Measurements from ENCODE around the gene PLAAT2. TPM values are rescaled to one million over a fixed set of nuclear protein-coding genes. Genes with fewer than 3 reads are reported as not detected.

PLAAT2 gene
- total and polyA plus RNA-seq, 2 of the 13 experiments (the other 11 are each of a cell fraction or from before 2014, with no cell fraction given): 0.22 TPM; not detected in 1

GRCh38 chr11:63609971-63610580, 46.9 kb upstream of the PLAAT2 start:
- Histone ChIP-seq H3K4me3 (replicated peaks in 1 of 3; ENCODE audit: insufficient read depth in 1 of 3, low read depth in 2 of 3, low read length in 3 of 3) (no peak overlapping the region), H3K27ac (ENCODE audit: extremely low read length, insufficient read depth, low read length) (no peak overlapping the region), H3K36me3 (replicated peaks in 1 of 2; ENCODE audit: control insufficient read depth in 1 of 2, insufficient read depth in 2 of 2, low read length in 2 of 2) (no peaks in the 10 kb centered on the region), H3K4me2 (ENCODE audit: low read depth, low read length) (peak overlapping the region; percentile 60), H3K9me3 (ENCODE audit: low read length) (no peaks in the 10 kb centered on the region), H2AFZ (ENCODE audit: low read length) (no peak overlapping the region), H3K9ac (ENCODE audit: insufficient read depth, low read depth, low read length) (0 out of 2 replicates have a peak overlapping the region, but pooled peaks have one; percentile 20), H3K4me1 (ENCODE audit: insufficient read depth, low read length) (peaks cover 35% of the 10 kb centered on the region), H3K27me3 (ENCODE audit: control insufficient read depth in 1 of 2, insufficient read depth in 2 of 2, low read length in 2 of 2) (no peaks in the 10 kb centered on the region), H4K20me1 (ENCODE audit: insufficient read depth, low read length) (no peaks in the 10 kb centered on the region), H3K79me2 (ENCODE audit: insufficient read depth, low read length) (no peaks in the 10 kb centered on the region)
- intact Hi-C loops (cut with micrococcal nuclease; ENCODE audit: unreplicated experiment): no loop called here
- ChIA-PET CTCF (ENCODE audit: low intra/inter-chr PET ratio, low total read pairs) (no interaction called here), POLR2A (no interaction called here)
- DNase-seq (ENCODE audit: low spot score) (no peak), ATAC-seq (no peak), FAIRE-seq (no peak)
- WGBS (ENCODE audit: low lambda C conversion rate): 66% methylated on average over 14 of the region's 14 CpGs
- TF ChIP-seq ZNF687 (CRISPR knock-in tag; IDR thresholded peaks at IDR 0.05) (no peak), ZNF639 (CRISPR knock-in tag; conservative IDR thresholded peaks at IDR 0.05) (no peak), ZBTB38 (CRISPR knock-in tag; IDR thresholded peaks at IDR 0.05) (peak; percentile 50; the same call in 1 of the 2 replicates), PHF5A (CRISPR knock-in tag; IDR thresholded peaks at IDR 0.05; ENCODE audit: low read depth, unreplicated experiment) (no peak)
- in situ Hi-C loops (cut with HindIII; ENCODE audit: extremely low pct_ligation_motif_present, low pct_unique_long_range_greater_than_20kb): no loop called here
- BruUV-seq (replicated peaks): no TSS peak
